Measurements from ENCODE around the gene FBXO33.
"Not testable (repeated sequence)": the region's sequence is repeated elsewhere in the genome, so short reads cannot be mapped to it uniquely, and the experiment has no call there.

The FBXO33 gene

GRCh38 chr14:39372656-39373055, 59.6 kb downstream of the FBXO33 start:
- DNase-seq (ENCODE audit: low spot score), result no peak

GRCh38 chr14:39370415-39370814, 61.8 kb downstream of the FBXO33 start:
- no peak for DNase-seq (ENCODE audit: low spot score)

GRCh38 chr14:39369029-39369428, 63.2 kb downstream of the FBXO33 start:
- no peak for DNase-seq (ENCODE audit: low spot score)

GRCh38 chr14:39368261-39368959, 63.8 kb downstream of the FBXO33 start:
- peak; percentile 6 for DNase-seq (ENCODE audit: low spot score)

GRCh38 chr14:39367387-39367751, 64.9 kb downstream of the FBXO33 start:
- DNase-seq (ENCODE audit: low spot score), result no peak

- DNase-seq (ENCODE audit: low spot score), result no peak
Measured at GRCh38 chr14:39366460-39367386, 65.5 kb downstream of the FBXO33 start.

GRCh38 chr14:39365354-39365753, 66.9 kb downstream of the FBXO33 start:
- no peak for DNase-seq (ENCODE audit: low spot score)

- DNase-seq (ENCODE audit: low spot score), result no peak
Measured at GRCh38 chr14:39364509-39364908, 67.7 kb downstream of the FBXO33 start.

- not testable (repeated sequence) for DNase-seq (ENCODE audit: low spot score)
Measured at GRCh38 chr14:39361556-39361955, 70.7 kb downstream of the FBXO33 start.

GRCh38 chr14:39360316-39360715, 71.9 kb downstream of the FBXO33 start:
- DNase-seq (ENCODE audit: low spot score), result no peak

GRCh38 chr14:39359069-39359468, 73.2 kb downstream of the FBXO33 start:
- DNase-seq (ENCODE audit: low spot score), result not testable (repeated sequence)

- DNase-seq (ENCODE audit: low spot score), result no peak
Measured at GRCh38 chr14:39351708-39352107, 80.5 kb downstream of the FBXO33 start.

- DNase-seq (ENCODE audit: low spot score), result no peak
Measured at GRCh38 chr14:39350866-39351265, 81.4 kb downstream of the FBXO33 start.

Measured in CD4-positive, alpha-beta T cell treated with Interleukin-6 at 100 ng/mL for 8 hours (primary cell).